AG20443 (cell line): ENCODE measurements around the gene DENND5A.
A peak's percentile ranks its signal among the peaks of the same experiment; 100 is the strongest.
"Not testable (repeated sequence)": the region's sequence is repeated elsewhere in the genome, so short reads cannot be mapped to it uniquely, and the experiment has no call there.

Source experiments
- DNase-seq: peaks from one replicate; pipeline ENCODE4 v3.0.0; 2012; ENCODE audit warnings: low spot score, mixed read lengths

DENND5A gene

DNA sequence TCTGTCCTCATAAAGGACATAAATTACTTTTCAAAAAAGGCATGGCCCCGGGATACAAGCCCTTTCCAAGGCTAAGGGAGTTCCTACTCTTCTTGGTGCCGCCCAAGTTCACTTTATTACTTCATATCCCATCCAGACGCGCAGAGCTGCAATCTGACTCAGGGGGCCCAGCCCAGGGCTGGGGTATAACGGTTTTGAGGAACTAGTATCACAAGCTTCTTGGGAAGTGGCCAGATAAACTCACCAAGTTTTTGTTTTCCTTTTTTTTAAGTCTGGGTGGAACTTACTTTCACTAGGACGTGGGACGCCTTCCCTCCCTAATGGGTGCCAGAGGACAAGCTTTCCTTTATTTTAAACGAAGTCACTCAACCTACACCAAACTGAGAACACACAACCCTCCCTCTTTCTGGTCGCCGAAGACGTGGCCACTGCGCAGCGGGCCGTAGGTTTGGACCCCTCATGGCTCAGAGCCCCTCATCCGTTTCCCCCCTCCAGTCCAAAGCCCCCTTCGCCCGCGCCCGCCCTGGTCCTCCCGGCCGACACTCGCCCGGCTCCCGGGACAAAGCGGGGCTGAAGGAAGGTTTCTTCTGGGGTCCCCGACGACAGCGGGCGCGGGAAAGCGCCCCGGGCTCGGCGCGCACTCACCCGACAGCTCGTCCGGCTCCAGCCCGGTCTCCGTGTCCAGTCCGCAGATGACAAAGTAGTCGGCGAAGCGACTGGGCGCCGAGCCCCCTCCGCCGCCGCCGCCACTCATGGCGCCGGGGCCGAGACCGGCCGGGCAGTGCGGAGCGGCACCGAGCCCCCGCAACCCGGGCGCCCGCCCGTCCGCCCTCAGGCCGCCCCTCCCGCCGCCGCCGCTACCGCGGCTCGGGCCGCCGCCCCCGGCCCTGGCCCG lies 587 bp downstream of the DENND5A start:
- DNase-seq = peak; percentile 70

DNA sequence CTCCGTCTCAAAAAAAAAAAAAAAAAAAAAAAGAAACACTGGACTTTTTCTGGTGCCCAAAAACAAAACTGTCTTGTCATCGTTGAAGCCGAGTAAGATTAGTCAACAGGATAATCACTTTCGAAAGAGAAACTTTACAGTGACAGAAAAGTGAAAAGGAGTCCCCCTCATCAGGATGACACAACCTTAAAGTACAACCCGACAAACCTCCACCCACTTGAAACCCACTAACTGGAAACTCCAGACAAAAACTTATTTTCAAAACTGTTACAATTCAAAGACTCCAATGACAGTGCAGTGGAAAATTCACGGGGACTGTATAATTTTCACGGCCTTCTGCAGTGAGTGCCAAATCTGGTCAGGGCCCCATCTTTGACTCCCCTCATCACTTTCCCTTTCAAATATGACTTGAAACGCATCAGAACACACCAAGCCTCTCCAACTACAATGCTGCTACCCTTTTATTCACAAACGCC lies 1.3 kb downstream of the DENND5A start:
- peak; percentile 34 for DNase-seq

- DNase-seq = not testable (repeated sequence)
Observed at GRCh38 chr11:9260838-9261146, 4.4 kb downstream of the DENND5A start.

DNA sequence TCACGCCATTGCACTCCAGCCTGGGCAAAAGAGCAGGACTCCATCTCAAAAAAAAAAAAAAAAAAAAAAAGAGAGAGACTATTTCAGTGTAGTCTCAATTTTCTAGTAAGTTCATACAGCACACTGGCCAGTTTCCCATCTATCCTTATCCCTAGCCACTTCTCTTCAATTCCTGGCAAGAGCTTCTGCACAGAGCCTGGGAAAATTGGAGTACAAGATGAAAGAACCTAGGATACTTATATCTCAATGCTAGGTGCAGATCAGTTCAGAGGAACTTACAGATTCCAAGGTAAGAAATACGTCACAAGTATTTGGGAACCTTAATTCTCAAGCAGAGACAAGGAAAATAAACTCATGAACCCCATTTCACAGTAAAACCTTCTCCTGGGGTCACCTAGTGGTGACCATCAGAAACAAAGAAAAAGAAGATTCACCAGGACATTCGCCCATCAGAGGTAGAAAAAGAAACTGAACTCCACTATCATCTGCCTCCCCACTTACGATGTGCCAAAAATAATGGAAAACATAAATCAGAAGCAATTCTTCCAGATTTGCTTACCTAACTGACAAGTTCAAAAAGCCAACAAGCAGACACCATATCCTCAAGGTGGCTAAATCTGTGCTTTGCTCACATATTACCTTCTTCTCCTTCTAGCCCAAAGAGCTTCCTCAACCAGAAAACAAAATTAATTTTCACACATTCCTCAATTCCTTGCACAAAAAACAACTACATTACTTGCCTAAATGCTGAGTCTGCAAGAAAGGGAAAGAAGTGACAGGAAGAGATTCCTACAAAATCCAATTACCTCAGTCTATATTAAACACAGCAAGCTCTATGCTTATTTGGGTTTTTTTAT lies 4.9 kb downstream of the DENND5A start:
- no peak for DNase-seq

- DNase-seq = not testable (repeated sequence)
Observed at GRCh38 chr11:9258279-9258678, 6.9 kb downstream of the DENND5A start.

GRCh38 chr11:9254416-9254815 lies 10.7 kb downstream of the DENND5A start:
- DNase-seq = no peak

- DNase-seq = no peak
Observed at GRCh38 chr11:9253086-9253485, 12.1 kb downstream of the DENND5A start.

- no peak for DNase-seq
Observed at GRCh38 chr11:9251311-9251710, 13.8 kb downstream of the DENND5A start.

DNA sequence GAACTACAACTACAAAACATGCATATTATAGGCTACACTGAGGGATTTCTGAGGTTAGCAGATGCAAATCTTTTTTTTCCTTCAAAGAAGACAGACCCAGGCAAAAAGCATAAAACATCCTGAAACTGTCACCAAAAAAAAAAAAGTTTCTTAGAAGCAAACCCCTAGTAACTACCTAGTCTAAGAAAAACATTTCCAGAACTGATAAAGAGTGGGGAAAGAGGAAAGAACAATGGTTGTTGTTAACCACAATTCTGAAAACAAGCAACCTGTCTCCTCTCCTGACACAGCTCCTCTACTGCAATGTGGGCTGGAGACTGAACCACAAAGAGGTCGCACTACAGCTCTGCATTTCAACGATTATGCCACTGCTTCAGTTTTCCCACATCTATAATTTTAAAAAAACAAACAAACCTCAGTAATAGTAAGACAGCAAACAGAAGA lies 15.0 kb downstream of the DENND5A start:
- no peak for DNase-seq

- DNase-seq = no peak
Observed at GRCh38 chr11:9249252-9249651, 15.9 kb downstream of the DENND5A start.

- DNase-seq = no peak
Observed at GRCh38 chr11:9247863-9248262, 17.3 kb downstream of the DENND5A start.

DNA sequence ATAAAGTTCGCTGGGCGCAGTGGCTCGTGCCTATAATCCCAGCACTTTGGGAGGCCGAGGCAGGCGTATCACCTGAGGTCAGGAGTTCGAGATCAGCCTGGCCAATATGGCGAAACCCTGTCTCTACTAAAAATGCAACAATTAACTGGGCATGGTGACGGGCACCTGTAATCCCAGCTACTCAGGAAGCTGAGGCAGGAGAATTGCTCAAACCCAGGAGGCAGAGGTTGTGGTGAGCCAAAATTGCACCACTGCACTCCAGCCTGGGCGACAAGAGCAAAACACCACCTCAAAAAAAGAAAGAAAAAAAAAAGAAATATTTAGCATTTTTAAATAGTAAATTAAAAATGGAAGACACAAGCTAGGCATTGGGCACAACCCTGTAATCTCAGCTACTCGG lies 28.9 kb downstream of the DENND5A start:
- not testable (repeated sequence) for DNase-seq

GRCh38 chr11:9232482-9232881 lies 32.7 kb downstream of the DENND5A start:
- no peak for DNase-seq

GRCh38 chr11:9231848-9232177 lies 33.3 kb downstream of the DENND5A start:
- peak; percentile 36 for DNase-seq

GRCh38 chr11:9230296-9230695 lies 34.9 kb downstream of the DENND5A start:
- DNase-seq = no peak

GRCh38 chr11:9228091-9228490 lies 37.1 kb downstream of the DENND5A start:
- no peak for DNase-seq

GRCh38 chr11:9225748-9226298 lies 39.3 kb downstream of the DENND5A start:
- DNase-seq = no peak

- no peak for DNase-seq
Observed at GRCh38 chr11:9222654-9223053, 42.5 kb downstream of the DENND5A start.

- DNase-seq = not testable (repeated sequence)
Observed at GRCh38 chr11:9220853-9221252, 44.3 kb downstream of the DENND5A start.

GRCh38 chr11:9219572-9219971 lies 45.6 kb downstream of the DENND5A start:
- DNase-seq = peak; percentile 71

DNA sequence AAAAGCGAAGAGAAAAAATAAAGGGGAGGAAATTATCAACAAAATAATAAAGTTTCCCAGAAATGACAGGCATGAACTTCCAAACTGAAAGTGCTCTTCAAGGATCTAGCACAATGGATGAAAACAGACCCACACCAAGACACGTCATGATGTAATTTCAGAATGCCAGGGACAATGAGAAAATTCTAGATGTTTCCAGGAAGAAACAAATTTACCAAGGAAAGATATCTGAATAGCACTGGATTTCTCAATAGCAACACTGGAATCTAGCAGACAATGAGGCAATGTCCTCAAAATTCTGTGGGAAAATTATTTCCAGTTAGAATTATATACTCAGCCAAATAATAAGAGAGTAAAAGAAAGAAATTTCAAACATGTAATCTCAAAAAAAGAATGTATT lies 46.0 kb downstream of the DENND5A start:
- DNase-seq = peak; percentile 56

DNA sequence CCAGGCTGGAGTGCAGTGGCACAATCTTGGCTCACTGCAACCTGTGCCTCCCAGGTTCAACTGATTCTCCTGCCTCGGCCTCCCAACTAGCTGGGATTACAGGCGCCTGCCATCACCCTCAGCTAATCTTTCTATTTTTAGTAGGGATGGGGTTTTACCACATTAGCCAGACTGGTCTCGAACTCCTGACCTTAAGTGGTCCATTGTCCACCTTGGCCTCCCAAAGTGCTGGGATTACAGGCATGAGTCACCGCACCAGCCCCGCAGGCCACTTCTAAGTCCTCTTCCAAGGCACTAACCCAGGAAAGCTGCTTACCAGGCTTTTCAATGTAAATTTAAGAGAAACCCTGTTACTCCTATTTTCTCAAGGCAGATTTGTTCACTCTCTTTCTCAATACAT lies 50.4 kb downstream of the DENND5A start:
- no peak for DNase-seq

GRCh38 chr11:9211322-9211721 lies 53.8 kb downstream of the DENND5A start:
- no peak for DNase-seq
